HG03571 (cell line): Measurements from ENCODE around the gene RARB.

Experiments used
- ATAC-seq: cut with Tn5 transposase; IDR thresholded peaks from one replicate; pipeline ENCODE4 v1.9.1; 2021; ENCODE audit not compliant: unreplicated experiment

The RARB gene

DNA sequence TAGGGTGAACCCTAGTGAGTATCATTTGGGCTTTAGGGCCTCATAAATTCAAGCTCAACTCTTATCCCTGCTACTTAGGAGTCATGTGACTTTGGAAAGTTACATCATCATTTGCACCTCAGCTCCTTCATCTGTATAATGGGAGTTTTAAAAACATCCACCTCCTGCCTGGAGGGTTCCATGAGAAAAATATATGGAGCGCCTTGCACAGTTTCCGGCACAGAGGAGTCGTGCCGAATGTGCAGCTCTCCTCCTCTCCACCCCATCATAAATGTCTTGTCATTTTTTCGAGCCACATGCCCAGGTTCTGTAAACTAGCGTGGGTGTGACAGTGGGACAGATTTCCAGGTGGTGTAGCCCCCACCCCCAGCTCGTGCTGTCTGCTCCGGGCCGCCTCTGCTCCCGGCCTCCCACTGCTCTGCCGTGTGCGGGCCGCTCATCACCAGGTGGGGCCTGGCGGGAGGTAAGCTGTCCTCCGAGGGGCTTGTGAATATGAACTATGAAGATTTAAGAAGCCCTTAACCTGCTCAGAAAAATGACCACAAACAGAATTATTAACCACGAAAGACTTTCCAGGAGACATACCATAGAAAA is 146.2 kb downstream of the RARB start:
- ATAC-seq: no peak

DNA sequence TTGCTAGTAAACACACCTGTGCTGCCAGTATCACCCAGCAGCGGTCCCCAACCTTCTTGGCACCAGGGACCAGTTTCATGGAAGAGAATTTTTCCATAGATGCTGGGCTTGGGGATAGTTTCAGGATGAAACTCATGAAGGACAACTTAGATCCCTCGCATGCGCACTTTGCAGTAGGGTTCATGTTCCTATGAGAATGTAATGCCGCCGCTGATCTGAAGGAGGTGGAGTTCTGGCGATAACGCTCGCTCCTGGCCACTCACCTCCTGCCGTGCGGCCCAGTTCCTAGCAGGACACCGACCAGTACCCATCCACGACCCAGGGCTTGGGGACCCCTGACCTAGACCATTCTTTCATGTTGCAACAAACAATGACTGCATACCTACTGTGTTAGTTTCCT is 146.9 kb downstream of the RARB start:
- ATAC-seq: no peak

DNA sequence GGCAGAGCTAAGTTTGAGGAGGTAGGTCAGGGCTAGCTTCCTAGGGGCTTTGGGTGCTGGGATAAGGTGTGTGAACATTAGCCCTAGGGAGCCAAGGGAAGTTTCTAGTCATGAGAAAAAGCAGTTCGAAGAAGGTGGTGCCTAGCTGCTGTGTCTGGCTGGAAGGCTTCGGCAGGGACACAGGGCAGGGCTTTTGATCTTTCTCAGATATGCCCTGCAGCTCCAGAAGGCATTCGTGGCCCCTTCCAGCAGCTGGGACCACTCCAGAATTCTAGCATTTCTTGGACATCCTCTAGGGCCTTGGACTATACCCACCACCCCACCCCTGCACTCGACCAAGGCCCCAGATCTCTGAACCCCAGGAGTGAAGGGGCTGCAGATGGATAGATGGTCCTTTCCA is 148.1 kb downstream of the RARB start:
- ATAC-seq: no peak

DNA sequence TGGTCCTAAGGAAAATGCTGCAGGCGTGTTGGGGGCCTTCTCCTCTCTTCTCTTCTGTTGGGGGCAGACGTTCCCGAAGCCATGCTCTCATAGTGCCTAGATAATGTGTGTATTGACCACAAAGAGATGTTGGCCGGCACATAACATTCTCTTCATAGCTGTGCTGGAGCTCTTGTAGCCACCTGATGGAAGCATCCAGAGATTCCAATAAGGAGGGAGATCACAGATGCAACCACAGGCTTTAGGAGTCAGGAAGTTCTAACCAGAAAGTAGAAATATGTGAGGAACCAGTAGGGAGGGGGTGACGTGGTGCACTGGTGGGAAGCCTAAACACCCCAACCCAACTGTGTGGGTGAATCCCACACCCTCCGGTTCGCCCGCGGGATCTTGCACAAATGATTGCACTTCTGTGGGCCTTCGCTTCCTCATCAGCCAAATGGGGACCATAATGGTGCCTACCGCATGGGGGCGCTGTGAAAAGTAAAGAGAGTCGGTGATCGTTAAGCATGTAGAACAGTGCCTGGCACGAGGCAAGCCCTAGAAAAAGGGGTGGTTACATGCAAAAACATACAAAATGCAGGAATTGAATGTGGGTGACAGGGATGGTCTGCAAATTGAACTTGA is 148.9 kb downstream of the RARB start:
- ATAC-seq: no peak

DNA sequence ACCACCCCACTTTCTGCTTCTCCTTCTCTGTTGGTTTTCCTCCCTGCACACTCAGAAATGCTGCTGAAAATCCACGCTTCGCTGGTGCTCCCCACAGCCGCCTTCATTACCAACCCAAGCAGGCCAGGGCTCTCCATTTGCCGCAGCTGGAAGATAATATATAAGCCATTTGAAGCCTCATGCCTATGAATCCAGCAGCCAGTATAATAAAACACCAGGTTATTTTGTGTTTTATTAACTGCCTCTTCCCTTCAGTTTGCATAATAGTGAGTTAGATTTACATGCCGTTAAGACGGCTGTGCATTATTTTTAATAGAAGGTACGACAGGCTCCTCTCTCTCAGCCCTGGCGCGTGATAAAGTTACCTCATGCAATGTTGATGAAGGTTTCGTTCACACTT is 150.0 kb downstream of the RARB start:
- no peak for ATAC-seq

DNA sequence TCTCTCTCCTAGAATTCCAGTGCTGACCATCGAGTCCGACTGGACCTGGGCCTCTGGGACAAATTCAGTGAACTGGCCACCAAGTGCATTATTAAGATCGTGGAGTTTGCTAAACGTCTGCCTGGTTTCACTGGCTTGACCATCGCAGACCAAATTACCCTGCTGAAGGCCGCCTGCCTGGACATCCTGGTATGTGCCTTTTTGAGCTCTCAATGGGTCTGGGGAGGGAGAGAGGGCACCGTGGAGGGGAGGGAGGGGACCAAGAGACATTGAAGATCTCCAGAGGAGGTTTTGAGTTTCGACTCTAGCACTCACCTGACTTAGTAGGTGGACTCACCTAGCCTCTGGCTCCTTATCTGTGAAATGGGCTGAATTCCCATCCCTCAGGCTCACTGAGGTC is 152.5 kb downstream of the RARB start:
- ATAC-seq: no peak

DNA sequence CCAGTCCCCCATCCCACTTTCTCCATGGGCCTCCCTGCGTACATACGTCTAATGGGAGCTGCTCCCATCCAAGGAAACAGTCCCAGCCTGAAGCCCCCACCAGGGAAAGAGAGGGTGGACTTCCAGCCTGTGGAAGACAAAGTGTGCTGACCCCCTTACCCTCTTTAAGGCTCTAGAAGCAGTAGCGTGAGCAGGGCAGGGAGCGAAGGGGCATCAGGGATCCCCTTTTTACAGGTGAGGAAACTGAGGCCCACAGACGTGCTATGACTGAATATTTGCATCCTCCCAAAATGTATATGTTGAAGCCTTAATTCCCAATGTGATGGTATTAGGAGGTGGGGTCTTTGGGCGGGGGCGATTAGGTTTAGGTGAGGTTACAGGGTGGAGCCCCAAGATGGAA is 153.3 kb downstream of the RARB start:
- no peak for ATAC-seq

DNA sequence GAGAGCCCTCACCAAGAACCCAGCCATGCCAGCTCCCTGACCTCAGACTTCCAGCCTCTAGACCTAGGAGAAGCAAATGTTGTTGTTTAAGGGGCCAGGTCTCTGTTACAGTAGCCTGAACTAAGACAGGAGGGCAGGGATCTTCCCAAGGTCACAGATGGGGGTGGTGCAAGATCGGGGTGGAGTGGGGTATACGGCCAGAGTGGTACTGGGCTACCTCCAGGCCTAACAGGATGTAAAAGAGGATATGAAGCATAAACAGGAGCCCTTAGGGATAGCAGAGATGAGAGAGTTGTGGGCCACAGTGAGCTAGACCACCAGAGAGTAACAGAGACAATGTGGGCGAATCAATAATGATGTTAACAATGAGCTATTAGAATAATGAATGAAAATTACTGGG is 153.8 kb downstream of the RARB start:
- ATAC-seq: no peak

DNA sequence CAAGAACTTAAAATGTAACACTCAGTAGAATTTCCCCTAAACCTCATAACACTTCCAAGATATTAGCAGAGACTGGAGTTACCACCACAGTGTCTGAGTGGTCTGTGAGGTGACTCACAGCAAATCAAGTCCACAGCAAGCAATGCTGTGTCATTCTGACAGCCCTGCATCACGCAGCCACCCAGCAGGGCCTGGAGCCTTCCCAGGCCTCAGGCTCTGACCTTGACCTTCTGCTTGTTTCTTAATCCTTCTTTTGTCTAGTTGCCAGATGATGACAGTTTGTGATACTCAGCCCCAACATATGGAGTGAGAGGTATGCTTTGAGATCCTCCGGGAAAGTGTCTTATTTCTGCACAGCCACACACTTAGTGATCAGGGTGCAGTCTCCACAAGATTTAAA is 154.2 kb downstream of the RARB start:
- ATAC-seq: no peak

DNA sequence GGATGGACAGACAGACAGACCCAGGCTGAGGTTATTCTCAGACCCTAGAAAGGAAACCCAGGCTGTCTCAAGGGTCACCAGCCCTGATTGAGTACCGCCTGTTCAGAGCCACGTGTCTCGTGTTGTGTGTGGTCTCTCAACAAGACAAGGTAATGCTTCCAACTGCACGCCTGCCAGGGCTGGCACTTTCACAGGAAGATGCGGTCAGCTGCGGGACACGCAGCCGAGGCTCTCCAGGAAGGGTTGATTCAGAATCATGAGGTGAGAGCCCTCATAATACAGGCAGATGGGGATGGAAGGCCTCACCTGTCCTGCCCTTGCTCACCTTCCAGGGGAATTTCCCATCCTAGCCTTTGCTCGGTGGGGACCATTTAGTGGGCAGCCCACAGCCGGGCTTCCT is 155.3 kb downstream of the RARB start:
- no peak for ATAC-seq

DNA sequence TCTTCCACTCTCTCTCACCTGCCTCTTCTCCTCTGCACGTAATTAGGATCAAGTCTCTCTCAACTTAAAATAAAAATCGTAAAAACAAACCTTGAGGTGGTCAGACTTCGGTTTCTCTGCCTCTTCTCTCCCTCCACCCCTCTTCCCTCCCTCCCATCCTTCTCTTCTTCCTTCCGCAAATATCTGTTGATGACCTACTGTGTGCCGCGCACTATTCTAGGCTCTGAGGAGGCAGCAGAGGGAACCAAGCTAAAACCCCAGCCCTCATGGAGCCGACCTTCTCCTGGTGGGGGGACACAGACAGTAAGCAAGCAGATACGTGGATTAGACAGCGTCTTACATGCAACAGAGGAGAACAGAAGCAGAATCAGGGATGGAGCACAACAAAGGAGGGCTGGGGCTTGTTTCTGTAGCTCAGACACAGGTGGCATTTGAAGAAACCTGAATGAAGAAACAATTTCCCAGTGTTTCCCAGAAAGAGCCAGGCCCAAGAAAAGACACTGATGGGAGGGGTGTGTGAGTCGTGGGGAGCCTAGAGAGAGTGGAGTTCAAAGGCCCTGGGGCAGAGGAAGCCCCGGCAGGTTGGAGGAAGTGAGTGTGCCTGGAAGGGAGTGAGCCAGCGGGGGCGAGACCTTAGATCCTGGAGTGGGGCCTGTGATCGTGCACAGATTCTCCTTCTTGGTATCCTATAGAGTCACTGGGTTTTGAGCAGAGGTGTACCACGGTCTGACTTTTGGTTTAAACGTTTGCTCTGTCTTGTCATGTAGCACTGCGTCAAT is 156.1 kb downstream of the RARB start:
- ATAC-seq: no peak

DNA sequence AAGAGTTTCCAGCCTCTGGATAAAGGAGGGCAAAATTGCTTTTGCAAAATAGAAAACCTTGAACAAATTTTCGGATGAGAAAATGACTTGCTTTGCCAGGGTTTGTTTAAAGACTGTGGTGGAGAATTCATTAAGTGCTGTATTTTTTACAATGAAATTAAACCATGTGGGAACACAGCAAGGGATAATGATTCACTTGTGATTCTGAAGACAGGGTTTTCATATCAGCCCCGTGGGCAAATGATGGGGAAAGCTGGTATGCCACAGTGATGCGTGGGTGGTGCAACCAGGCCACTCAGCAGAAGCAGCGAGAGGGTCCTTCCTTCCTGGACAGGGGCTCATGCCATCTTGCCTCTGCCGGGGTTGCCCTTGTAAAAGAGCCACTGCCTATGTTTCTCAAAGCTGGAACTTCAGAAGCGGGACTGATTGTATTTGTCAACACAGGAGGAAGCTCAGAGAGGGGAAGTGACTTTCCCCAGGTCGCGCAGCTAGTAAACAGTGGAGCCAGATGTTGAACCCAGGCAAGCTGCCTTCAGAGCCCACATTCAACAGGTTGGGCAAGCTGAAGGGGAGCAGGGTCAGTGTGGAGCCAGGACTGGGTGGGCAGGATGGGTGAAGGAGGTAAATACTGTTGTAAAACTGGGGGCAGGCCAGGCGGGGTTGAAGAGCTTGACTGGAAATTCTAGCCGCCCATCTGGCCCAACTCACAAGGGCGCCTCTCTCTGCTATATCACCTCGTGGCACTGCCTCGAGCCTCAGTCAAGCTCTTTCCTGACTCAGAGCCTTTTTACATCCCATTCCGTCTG is 157.5 kb downstream of the RARB start:
- no peak for ATAC-seq

DNA sequence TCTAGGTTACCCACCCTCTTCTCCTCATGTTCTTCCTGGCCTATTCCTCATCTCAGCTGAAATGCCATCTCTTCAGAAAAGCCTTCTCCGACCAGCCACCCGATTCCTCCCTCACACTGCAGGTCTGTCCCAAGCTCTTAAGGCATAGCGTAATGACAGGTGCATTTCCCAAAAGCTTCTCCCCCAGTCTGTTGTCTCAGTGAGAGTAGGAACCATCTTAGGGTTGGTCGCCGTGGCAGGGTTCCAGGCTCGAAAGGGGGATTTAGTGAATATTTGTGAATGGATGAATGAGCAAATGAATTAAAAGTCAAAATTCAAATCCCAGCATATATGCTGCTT is 158.1 kb downstream of the RARB start:
- ATAC-seq: no peak

DNA sequence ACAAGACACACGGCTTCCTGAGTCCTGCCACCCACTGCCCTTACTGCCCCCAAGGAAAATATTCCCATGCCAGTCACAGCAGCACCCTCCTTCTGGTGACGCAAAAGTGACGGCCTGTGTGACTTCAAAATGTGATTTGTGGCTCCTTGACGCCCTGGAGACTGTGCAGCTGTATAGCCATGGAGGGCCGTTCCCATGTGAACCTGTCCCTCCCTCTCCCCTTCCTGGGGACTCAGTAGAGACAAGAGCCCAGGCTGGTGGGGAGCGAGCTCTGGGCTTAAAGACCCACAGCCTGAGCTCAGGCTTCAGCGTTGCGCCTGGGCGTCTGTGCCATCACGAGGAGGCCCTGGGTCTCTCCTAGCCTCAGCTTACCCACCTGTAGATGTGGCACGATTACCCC is 158.5 kb downstream of the RARB start:
- no peak for ATAC-seq

DNA sequence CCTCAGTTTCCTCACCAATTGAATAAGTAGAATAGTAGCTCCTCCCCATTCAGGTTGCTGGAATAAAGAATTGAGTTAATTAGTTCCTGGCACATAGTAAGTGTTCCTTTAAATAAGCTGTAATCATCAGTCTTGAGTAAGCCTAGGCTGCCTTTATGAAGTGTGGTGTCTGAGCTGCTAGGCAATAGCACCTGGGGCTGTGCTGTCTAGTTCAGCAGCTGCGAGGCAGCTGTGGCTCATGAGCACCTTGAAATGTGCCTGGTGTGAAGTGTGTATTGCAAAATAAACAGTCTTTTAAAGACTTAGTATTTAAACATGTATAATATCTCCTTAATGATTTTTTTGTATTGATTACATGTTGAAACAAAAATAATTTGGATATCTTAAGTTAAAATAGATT is 159.0 kb downstream of the RARB start:
- no peak for ATAC-seq

DNA sequence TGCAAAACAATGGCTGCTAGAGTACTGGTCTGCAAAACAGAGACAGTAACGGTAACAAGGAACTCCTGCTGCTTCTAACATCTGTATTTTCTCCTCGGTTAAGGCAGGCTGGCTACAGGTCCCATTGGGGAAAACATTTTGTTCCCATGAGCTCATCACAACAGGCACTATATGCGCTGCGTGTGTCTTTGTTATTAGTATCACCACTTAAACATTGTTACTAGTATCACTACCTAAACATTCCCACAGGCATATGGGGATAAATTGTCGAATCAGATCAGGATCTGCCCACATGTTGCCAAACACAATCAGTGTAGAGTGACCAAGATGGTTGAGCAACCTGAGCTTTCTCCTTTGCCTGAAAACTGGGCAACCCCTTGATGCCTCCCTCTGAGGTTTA is 159.5 kb downstream of the RARB start:
- no peak for ATAC-seq

DNA sequence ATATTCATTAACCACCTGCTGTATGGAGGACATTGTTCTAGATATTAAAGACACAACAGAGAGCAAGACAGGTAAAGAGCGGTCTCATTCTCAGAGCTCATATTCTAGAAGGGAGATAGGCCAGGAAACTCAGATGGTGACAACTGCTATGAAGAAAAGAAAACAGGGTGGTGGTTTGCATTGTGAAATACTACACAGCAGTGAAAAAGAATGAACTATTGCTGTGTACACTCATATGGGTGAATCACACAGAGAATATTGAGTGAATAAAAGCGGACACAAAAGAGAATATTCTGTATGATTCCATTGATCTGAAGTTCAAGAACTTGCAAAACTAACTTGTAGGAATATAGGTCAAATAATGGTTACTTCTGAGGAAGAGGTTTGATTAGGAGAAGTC is 159.9 kb downstream of the RARB start:
- ATAC-seq: no peak

DNA sequence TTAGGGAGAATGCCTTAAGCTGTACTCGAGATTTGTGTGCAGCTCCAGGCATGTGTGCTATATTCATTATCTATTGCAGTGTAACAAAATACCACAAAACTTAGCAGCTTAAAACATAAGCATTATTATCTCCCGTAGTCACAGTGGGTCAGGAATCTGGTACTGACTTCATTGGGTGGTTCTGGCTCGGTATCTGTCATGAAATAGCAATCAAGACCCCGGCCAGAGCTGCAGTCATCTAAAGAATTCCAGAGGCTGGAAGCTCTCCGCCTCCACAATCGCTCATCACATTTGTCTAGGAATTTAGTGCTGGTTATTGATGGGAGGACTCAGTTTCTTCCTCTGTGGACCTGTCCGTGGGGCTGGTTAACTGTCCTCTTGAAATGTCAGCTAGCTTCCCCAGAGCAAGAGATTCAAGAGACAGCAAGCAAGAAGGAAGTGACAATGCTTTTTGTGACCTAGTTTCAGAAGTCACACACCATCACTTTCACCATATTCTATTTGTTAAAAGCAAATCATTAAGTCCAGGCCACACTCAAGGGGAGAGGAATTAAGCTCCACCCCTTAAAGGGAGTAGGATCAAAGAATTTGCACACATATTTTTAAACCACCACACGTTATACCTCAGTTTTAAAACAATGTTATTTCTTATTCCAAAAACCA is 160.5 kb downstream of the RARB start:
- ATAC-seq: no peak

DNA sequence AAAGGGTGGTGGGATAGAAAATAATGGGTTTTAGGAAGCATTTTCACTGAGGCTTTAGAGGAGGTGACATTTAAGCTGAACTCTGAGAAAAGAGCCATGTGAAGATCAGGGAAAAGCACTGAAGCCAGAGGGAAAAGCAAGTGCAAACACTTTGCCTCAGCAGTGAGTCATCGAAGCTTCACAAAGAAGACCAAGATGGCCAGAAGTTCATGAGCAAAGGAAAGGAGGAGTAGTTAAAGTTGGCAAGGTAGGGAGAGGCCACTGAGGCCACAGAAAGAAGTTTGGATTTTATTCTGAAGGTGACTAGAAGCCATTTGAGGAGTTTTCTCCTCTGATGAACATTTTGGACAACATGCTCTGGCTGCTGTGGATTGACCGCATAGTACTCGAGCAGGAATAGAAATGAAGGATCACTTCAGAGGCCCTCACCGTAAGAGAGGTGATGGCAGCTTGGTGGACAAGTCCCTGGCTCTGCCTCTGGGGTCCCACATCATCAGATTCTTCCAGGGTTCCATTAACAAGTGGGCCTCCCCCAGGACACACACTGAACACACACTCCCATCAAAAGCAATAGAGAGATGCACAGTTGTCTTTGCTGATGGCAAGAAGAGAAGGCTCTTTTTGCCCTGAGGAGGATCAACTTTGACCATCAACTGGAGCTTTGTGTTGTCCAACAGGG is 161.2 kb downstream of the RARB start:
- ATAC-seq: no peak

DNA sequence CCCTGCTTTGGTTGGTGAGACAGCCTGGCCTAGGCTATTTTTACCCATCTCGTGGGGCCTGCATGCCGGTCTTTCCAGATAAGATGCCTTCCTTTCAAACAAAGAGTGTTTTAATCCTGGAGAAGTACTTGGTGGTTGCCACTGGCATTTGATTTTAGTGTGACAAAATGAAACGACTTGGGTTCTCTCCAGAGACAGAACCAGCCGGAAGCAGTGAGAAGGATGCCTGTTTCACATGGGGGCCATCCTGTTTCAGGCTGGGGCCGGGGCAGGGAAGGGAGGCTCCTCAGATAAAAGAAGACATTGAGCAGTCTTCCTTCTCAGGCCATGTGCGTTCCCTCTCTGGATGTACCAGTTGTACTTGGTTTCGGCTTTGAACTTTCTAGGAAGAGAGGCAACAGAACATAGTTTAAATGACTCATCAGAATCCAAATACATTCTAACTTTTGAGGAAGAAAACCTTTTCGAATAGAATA is 161.8 kb downstream of the RARB start:
- ATAC-seq: no peak

DNA sequence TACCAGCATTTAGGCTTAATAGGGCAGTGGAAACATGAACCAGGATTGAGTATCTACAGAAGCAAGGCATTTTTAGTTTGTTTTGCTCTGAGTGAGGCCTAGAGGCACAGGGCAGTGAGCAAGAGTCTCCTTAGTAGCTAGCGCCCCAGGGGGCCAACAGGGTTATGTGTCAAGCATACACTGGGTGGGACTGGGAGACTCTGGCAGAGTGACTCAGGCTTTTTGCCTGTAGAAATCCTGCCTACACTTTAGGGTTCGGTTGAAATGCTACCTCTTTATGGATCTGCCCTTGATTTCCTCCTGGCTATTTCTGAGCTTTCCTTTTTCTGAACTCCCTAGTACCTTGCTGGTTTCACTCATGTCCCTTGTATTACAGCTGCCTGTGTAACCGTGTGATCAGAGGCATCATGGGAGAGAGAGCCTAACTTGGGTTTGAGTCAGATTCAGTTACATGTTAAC is 164.5 kb downstream of the RARB start:
- ATAC-seq: no peak
